ENCODE measurements around the gene PTPRR.

DNA sequence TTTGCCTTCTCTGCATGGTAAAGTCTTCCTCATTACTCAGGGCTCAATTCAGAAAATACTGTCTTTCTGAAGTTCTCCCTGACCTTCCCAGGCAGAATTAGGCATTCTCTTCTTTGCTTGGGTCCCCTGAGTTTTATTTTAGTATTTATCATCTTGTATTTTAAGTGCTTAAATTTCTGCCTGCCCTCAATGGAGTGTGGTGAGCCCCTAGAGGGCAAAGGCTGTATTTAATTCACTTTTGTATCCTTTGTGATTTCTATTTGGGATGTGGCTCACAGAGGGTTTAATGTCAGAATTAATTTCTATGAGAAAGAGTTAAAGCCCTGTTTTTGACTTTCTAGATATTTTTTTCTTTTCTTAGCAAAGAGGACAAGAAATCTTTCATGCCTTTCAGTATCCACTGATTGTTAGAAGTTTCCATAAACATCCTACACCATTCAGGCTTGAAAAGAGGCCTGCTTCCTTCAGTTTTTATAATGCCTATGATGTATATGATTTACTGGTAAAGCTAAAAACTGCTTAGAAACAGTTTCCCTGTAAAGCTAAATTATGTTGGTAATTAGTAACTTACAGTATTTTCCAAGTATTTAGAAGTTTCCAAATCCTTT is 227.8 kb downstream of the PTPRR start:
- TF ChIP-seq CTCF (IDR thresholded peaks at IDR 0.05) (peak; percentile 17 to 58 (median 40)), POLR2A (IDR thresholded peaks at IDR 0.05) (no peak)

All from heart left ventricle (tissue), 13 donors.